OCI-LY7 (cell line): Measurements from ENCODE around the gene RAB3B.
"Not testable (repeated sequence)": the region's sequence is repeated elsewhere in the genome, so short reads cannot be mapped to it uniquely, and the experiment has no call there.

ENCODE experiments used
- CTCF ChIP-seq: fragments of 200-600 bp; sonication (generic); conservative IDR thresholded peaks from 2 replicates; pipeline ENCODE4 v1.5.1; 2014; ENCODE audit warnings: mild to moderate bottlenecking, antibody characterized with exemption, low read length, moderate library complexity, mixed read lengths
- EZH2phosphoT487 ChIP-seq: fragments of 200-600 bp; sonication (generic); IDR thresholded peaks from 2 replicates; pipeline ENCODE4 v1.6.1; 2018; ENCODE audit warnings: low read depth, borderline replicate concordance, mild to moderate bottlenecking, mixed run types, antibody characterized with exemption, low read length, moderate library complexity, mixed read lengths

GRCh38 chr1:52006081-52006553, 15.6 kb upstream of the RAB3B start:
- TF ChIP-seq CTCF, EZH2phosphoT487: not testable (repeated sequence)
